Prostate gland (tissue), 2 donors: ENCODE measurements around the gene CFAP91. TPM values are rescaled to one million over a fixed set of nuclear protein-coding genes. Genes with fewer than 3 reads are reported as not detected.

Source experiments
- DNase-seq: peaks from one replicate; pipeline ENCODE4 v3.0.0-alpha.2; 2019; ENCODE audit warnings: low spot score
- H3K27ac ChIP-seq, 2 donors: fragments of 200-600 bp; sonication (generic); 2 replicates each; pipeline ENCODE4 v1.5.1; 2017 to 2019
- H3K27me3 ChIP-seq: fragments of 200-600 bp; sonication (generic); replicated peaks from 2 replicates; pipeline ENCODE4 v1.5.1; 2019; ENCODE audit not compliant: insufficient read depth
- H3K36me3 ChIP-seq, 2 donors: fragments of 200-600 bp; sonication (generic); 1 replicate in 1 of 2; 2 replicates in 1 of 2; pipeline versions ENCODE4 v1.5.1 to v1.8.1; 2017 to 2019
- H3K4me1 ChIP-seq: fragments of 200-600 bp; sonication (generic); replicated peaks from 2 replicates; pipeline ENCODE4 v1.5.1; 2019
- H3K4me3 ChIP-seq, 2 donors: fragments of 200-600 bp; sonication (generic); 2 replicates each; pipeline ENCODE4 v1.5.1; 2017 to 2019
- H3K9me3 ChIP-seq: fragments of 200-600 bp; sonication (generic); 2 replicates; pipeline ENCODE4 v1.5.1; 2017
- POLR2A ChIP-seq: fragments of 450-650 bp; IDR thresholded peaks from one replicate; pipeline ENCODE4 v1.6.1; 2016; ENCODE audit warnings: antibody characterized with exemption, mild to moderate bottlenecking
- POLR2AphosphoS5 ChIP-seq: sonication (generic); formaldehyde crosslinking; IDR thresholded peaks from one replicate; pipeline ENCODE4 v1.6.1; 2017; ENCODE audit warnings: antibody characterized with exemption
- WGBS: methylation state at CpG from one replicate; pipeline ENCODE4 v1.1.5; 2018; 5-methylcytosine and 5-hydroxymethylcytosine counted together
- intact Hi-C: fragments of 100-400 bp; cut with DNase I; formaldehyde crosslinking; loops from one replicate; pipeline ENCODE4 v1.14.2; 2022
- total RNA-seq, 2 donors: library from RNA; depleted of rRNA; stranded (reverse); fragments of >200 nt; gene quantifications; one replicate each; pipeline ENCODE4 v1.1.0, GENCODE V29; 2016
- TF ChIP-seq, protein P1 (sequence below), 4 experiments: fragments of 200-600 bp in 2 of 4; fragments of 450-650 bp in 2 of 4; sonication (generic) in 2 of 4; IDR thresholded peaks; 1 replicate in 3 of 4; 2 replicates in 1 of 4; pipeline ENCODE4 v1.5.1; 2016 to 2019; ENCODE audit warnings: antibody characterized with exemption in 4 of 4, mild to moderate bottlenecking in 2 of 4, moderate library complexity in 2 of 4

The CFAP91 gene
- total RNA-seq, 2 donors from 2014 or later: 2.5 to 11.6 TPM

DNA sequence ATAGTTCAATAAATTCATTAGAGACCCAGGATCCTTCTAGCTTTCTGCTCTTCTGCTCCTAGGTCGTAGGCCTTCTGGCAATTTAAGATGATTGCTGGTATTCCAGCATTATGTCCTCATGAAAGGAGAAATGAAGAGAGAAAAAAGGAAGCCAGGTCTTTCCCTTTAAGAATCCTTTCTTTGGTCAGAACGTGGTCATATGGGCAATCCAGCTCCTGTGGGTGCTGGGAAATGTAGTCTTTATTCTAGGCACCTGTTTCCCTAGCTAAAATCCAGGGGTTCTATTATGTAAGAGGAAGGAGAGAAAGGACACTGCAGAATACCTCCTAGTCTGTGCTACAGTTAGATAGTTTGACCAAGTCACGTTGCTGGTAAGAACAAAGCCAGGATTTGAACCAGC is 43.6 kb downstream of the CFAP91 start:
- no peak for DNase-seq
- Histone ChIP-seq H3K36me3 (no peaks in the 10 kb centered on the region), H3K9me3 (no peaks in the 10 kb centered on the region), H3K4me3 (no peak overlapping the region), H3K27ac (no peak overlapping the region), H3K4me1 (no peaks in the 10 kb centered on the region), H3K27me3 (no peaks in the 10 kb centered on the region)
- intact Hi-C loops: no loop called here
- 59% methylated on average over 3 of the region's 3 CpGs for WGBS
- TF ChIP-seq POLR2AphosphoS5 (no peak), POLR2A (no peak)
- TF ChIP-seq, protein P1, sequence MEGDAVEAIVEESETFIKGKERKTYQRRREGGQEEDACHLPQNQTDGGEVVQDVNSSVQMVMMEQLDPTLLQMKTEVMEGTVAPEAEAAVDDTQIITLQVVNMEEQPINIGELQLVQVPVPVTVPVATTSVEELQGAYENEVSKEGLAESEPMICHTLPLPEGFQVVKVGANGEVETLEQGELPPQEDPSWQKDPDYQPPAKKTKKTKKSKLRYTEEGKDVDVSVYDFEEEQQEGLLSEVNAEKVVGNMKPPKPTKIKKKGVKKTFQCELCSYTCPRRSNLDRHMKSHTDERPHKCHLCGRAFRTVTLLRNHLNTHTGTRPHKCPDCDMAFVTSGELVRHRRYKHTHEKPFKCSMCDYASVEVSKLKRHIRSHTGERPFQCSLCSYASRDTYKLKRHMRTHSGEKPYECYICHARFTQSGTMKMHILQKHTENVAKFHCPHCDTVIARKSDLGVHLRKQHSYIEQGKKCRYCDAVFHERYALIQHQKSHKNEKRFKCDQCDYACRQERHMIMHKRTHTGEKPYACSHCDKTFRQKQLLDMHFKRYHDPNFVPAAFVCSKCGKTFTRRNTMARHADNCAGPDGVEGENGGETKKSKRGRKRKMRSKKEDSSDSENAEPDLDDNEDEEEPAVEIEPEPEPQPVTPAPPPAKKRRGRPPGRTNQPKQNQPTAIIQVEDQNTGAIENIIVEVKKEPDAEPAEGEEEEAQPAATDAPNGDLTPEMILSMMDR (IDR thresholded peaks at IDR 0.05): no peak

GRCh38 chr3:119747357-119747756 is 44.5 kb downstream of the CFAP91 start:
- no peak for DNase-seq
- no peaks in the 10 kb centered on the region for H3K36me3 ChIP-seq
- H3K4me3 ChIP-seq: no peak overlapping the region
- intact Hi-C loops: no loop called here
- no peak for TF ChIP-seq POLR2A
- TF ChIP-seq POLR2AphosphoS5: no peak
- TF ChIP-seq, protein P1 (IDR thresholded peaks at IDR 0.05): no peak
- 71% methylated on average over 4 of the region's 4 CpGs for WGBS
- no peaks in the 10 kb centered on the region for H3K9me3 ChIP-seq
- H3K27ac ChIP-seq: no peak overlapping the region
- H3K27me3 ChIP-seq: no peaks in the 10 kb centered on the region
- no peaks in the 10 kb centered on the region for H3K4me1 ChIP-seq

GRCh38 chr3:119748991-119749390 is 46.2 kb downstream of the CFAP91 start:
- H3K4me1 ChIP-seq: no peaks in the 10 kb centered on the region
- 100% methylated on average over 1 of the region's 1 CpG for WGBS
- no peaks in the 10 kb centered on the region for H3K36me3 ChIP-seq
- no peak for DNase-seq
- intact Hi-C loops: no loop called here
- H3K4me3 ChIP-seq: no peak overlapping the region
- H3K27ac ChIP-seq: no peak overlapping the region
- no peak for TF ChIP-seq POLR2AphosphoS5
- TF ChIP-seq, protein P1 (IDR thresholded peaks at IDR 0.05): no peak
- TF ChIP-seq POLR2A: no peak
- H3K27me3 ChIP-seq: no peaks in the 10 kb centered on the region
- no peaks in the 10 kb centered on the region for H3K9me3 ChIP-seq

GRCh38 chr3:119751423-119751822 is 48.6 kb downstream of the CFAP91 start:
- Histone ChIP-seq H3K27me3 (no peaks in the 10 kb centered on the region), H3K36me3 (no peaks in the 10 kb centered on the region), H3K4me3 (no peak overlapping the region), H3K4me1 (no peaks in the 10 kb centered on the region), H3K9me3 (no peaks in the 10 kb centered on the region), H3K27ac (no peak overlapping the region)
- TF ChIP-seq POLR2A: no peak
- no peak for TF ChIP-seq POLR2AphosphoS5
- 92% methylated on average over 3 of the region's 3 CpGs for whole genome bisulfite sequencing
- DNase-seq: no peak
- intact Hi-C loops: no loop called here

Other genes with a start within 250 kb of the CFAP91 start
- gene TMEM39A, start 239.4 kb upstream of the CFAP91 start, total RNA-seq: 10 to 100 TPM; 20.6 to 72.0 TPM
- 10 to 100 TPM in 1 of 2 donors, 1 to 10 TPM in 1; 7.5 to 14.9 TPM for gene POGLUT1, start 234.1 kb upstream of the CFAP91 start, total RNA-seq
- gene TIMMDC1, start 204.5 kb upstream of the CFAP91 start, total RNA-seq: 10 to 100 TPM; 65.7 to 67.7 TPM
- gene CD80, start 143.4 kb upstream of the CFAP91 start, total RNA-seq: not detected
- 10 to 100 TPM in 1 of 2 donors, 1 to 10 TPM in 1; 8.2 to 14.8 TPM for gene ADPRH, start 123.5 kb upstream of the CFAP91 start, total RNA-seq
- gene PLA1A, start 105.1 kb upstream of the CFAP91 start, total RNA-seq: 1 to 10 TPM; 2.8 to 9.1 TPM
- gene POPDC2, start 42.4 kb upstream of the CFAP91 start, total RNA-seq: 10 to 100 TPM in 1 of 2 donors, 1 to 10 TPM in 1; 8.7 to 26.5 TPM
- gene COX17, start 25.6 kb upstream of the CFAP91 start, total RNA-seq: 10 to 100 TPM; 26.4 to 29.5 TPM
- gene NR1I2, start 79.1 kb downstream of the CFAP91 start, total RNA-seq: under 1 TPM in 1 of 2 donors, not detected in 1; 0.85 TPM